Mucosa of rectum (tissue), 2 donors: ENCODE data around the gene TNNI2.
"Not testable (repeated sequence)": the region's sequence is repeated elsewhere in the genome, so short reads cannot be mapped to it uniquely, and the experiment has no call there.

Experiments used
- H3K27ac ChIP-seq, 2 donors: one replicate each; pipeline ENCODE4 v1.7.0; 2013; ENCODE audit warnings: inconsistent platforms in 2 of 2, low read depth in 2 of 2, low read length in 2 of 2
- H3K27me3 ChIP-seq, 2 donors: one replicate each; pipeline ENCODE4 v1.7.0; 2013; ENCODE audit warnings: low read length in 2 of 2; ENCODE audit not compliant: control insufficient read depth in 2 of 2, insufficient read depth in 2 of 2
- H3K36me3 ChIP-seq, 2 donors: one replicate each; pipeline ENCODE4 v1.7.0; 2013; ENCODE audit warnings: low read length in 2 of 2; ENCODE audit not compliant: control insufficient read depth in 2 of 2, insufficient read depth in 2 of 2
- H3K4me1 ChIP-seq, 2 donors: one replicate each; pipeline ENCODE4 v1.7.0; 2013; ENCODE audit warnings: low read length in 2 of 2, mild to moderate bottlenecking in 1 of 2; ENCODE audit not compliant: control insufficient read depth in 2 of 2, insufficient read depth in 2 of 2
- H3K4me3 ChIP-seq, 2 donors: one replicate each; pipeline ENCODE4 v1.7.0; 2013; ENCODE audit warnings: low read length in 2 of 2
- H3K9ac ChIP-seq, 2 donors: one replicate each; pipeline ENCODE4 v1.7.0; 2013; ENCODE audit warnings: low read length in 2 of 2, low read depth in 1 of 2, mild to moderate bottlenecking in 1 of 2
- H3K9me3 ChIP-seq, 2 donors: one replicate each; pipeline ENCODE4 v1.7.0; 2013; ENCODE audit warnings: low read length in 2 of 2; ENCODE audit not compliant: control insufficient read depth in 2 of 2
- donor health status: healthy.
- donor health status: Normal muscosa, but diverticular disease.

TNNI2 gene

DNA sequence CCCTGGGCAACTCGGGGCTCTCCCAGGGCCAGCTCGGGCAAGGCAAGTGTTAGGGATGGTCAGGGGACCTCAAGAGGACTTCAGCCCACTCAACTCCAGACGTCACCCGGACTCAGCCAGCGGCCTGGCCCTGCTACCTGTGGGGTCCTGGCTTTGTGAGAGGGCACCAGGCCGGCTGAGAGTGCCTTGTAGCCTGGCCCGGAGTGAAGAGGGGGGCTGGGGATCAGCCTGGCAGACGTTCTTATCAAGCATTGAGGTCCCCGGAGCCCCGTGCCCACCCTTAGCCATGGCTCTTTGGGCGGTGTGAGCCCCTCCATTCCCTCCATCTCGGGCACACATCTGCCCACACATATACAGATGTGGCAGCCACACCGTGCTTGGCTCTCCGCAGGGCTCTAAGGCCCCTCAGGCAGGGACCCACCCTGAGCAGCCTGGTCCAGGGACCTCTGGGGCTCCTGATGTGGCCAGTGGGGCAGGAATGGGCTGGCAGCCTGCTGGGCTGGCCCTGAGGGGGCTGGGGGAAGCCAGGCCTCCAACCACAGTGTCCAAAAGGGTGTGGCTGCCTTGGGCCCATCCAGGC, 29.4 kb downstream of the TNNI2 start:
- Histone ChIP-seq H3K9me3 (no peaks in the 10 kb centered on the region), H3K27me3 (peaks cover 0 to 5% of the 10 kb centered on the region in 2 donors), H3K4me3 (peak overlapping the region in 1 of 2 donors; percentile 57), H3K36me3 (no peaks in the 10 kb centered on the region), H3K4me1 (peaks cover 18 to 20% of the 10 kb centered on the region in 2 donors), H3K27ac (peak overlapping the region; percentile 57 to 76), H3K9ac (peak overlapping the region in 1 of 2 donors; percentile 30)

DNA sequence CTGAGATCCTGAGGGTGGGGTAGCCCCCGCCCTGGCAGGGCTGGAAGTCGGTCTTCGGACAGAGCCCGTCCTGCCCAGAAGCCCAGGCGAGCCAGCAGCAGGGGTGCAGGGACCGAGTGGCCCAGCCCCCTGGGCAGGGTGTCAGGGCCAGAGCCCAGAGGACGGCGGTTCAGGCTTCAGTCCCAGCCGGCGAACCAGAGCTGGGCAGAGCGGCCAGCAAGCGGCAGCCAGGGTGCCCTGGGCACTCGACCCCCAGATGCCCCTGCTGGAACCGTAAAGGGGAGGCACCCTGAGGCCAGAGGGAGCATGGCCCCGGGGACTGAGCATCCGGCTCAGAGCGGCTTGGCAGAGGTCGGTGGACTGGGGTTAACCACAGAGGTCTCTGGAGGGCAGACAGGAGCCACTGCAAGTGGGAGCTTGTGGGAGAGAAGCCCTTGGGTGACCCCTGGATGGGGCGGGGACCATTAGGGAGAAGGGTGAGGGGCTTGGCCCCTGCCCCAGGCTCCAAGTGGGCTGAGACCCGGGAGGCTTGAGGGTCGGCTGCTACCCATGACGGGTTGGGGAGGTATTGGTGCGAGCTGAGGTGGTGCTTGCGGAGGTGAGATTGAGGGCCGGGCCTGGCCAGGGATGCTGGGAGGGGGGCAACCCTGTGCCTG, 30.0 kb downstream of the TNNI2 start:
- no peaks in the 10 kb centered on the region for H3K36me3 ChIP-seq
- H3K9me3 ChIP-seq = no peaks in the 10 kb centered on the region
- peak overlapping the region; percentile 47 to 57 for H3K4me3 ChIP-seq
- peak overlapping the region in 1 of 2 donors; percentile 19 for H3K9ac ChIP-seq
- peak overlapping the region; percentile 57 to 76 for H3K27ac ChIP-seq
- peaks cover 0 to 5% of the 10 kb centered on the region in 2 donors for H3K27me3 ChIP-seq
- H3K4me1 ChIP-seq = peaks cover 12 to 15% of the 10 kb centered on the region in 2 donors

DNA sequence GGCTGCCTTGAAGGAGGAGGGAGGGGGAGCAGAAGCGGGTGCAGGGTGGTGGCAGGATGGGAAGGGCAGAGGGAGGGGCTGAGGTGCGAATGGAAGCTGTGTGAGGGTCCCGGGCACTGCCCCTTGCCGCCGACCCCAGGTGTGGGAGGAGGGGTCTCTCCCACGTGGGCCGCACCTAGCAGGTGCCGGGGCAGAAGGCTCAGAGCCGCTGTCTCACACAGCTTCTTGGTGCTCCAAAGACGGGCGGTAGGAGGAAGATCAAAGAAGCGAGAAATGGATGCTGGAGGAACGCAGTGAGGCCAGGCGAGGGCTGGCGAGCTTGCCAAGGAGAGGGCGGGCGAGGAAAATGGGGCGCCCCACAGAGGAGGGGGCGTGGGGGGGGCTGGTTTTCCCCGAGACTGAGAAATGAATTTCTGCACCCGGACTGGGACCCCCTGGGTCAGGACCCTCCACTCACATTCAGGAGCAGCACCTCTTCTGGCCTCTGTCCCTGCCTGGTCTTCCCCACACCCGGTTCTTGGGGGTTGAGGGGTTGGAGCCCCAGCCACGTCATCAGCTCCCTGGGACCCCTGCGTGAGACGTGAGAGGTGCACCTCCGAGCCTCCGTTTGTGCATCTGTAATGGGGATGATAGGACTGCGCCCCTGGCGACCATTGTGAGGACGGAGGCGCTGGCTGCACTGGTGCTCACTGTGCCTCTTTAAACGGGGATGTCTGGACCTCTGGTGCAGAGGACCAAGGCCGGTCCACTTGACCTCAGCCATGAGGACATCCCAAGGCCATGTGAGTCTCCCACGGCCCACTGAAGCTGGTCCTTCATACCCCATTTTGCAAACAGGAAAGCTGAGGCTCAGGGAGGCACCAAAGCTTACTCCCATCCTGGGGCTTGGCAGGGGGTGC, 30.9 kb downstream of the TNNI2 start:
- Histone ChIP-seq H3K4me3 (peak overlapping the region; percentile 47 to 57), H3K4me1 (peaks cover 9 to 13% of the 10 kb centered on the region in 2 donors)

DNA sequence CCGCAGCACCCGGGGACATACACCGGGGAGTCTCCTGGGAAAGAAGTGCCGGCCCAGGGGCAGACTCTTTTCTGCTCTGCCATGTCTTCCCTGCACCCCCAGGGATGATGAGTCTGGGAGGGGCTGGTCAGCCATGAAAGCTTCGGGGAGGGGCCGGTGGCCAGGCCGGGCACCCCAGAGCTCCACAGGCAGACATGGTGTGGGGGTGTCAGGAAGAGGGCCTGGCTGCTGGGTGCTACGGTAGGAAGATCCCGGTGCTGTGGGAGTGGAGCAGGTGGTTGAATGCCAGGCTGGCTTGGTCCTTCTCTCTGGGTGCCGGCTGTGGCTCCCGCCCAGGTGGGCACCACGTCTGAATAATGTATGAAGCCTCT, 31.5 kb downstream of the TNNI2 start:
- Histone ChIP-seq H3K27ac (peak overlapping the region; percentile 58 to 76), H3K36me3 (no peaks in the 10 kb centered on the region), H3K9ac (peak overlapping the region in 1 of 2 donors; percentile 51), H3K4me3 (peak overlapping the region; percentile 47 to 57), H3K27me3 (peaks cover 0 to 5% of the 10 kb centered on the region in 2 donors), H3K9me3 (no peaks in the 10 kb centered on the region), H3K4me1 (peaks cover 3 to 13% of the 10 kb centered on the region in 2 donors)

More for the DNA sequence above, 30.9 kb downstream of the TNNI2 start:
- Histone ChIP-seq H3K36me3 (no peaks in the 10 kb centered on the region), H3K9ac (peak overlapping the region; percentile 3 to 19), H3K9me3 (no peaks in the 10 kb centered on the region), H3K27me3 (peaks cover 0 to 5% of the 10 kb centered on the region in 2 donors), H3K27ac (peak overlapping the region; percentile 58 to 76)

DNA sequence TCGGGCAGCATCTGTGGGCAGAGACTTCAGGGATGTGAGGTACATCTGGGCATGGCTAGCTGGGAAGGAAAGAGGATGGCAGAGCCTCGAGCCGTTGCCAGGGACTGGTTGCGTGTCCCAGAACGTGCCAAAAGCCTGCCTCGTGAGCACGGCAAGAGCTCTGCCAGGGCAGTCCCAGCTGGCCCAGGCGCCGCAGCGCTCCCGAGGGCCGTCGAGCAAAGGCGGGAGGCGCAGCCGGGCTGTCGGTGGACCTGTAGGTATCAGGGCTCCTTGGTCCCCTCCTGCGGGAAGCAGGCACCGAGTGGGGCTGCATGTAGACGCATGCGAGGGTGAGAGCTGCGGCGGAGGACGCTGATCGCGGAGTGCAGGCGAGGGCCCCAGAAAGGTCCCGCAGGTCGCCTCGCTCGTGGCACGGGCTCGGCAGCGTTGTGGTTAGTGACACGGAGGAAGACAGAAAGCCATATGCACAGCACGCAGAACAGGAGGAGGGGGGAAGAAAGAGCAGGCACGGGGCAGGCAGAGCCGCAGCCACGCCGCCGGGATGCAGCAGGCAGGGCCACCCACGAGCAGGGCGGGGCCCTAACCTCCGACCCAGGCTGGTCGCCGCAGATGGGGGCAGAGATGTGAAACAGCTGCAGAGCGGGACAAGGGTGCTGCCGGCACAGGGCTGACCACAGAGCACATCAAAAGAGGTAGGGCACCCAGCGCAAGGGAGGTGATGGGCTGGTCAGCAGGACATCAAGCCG, 32.1 kb downstream of the TNNI2 start:
- H3K27me3 ChIP-seq = peaks cover 0 to 5% of the 10 kb centered on the region in 2 donors
- no peaks in the 10 kb centered on the region for H3K36me3 ChIP-seq
- H3K9ac ChIP-seq = peak overlapping the region in 1 of 2 donors; percentile 56
- no peaks in the 10 kb centered on the region for H3K9me3 ChIP-seq
- H3K4me1 ChIP-seq = peaks cover 0 to 13% of the 10 kb centered on the region in 2 donors
- H3K27ac ChIP-seq = peak overlapping the region; percentile 61 to 76
- peak overlapping the region; percentile 47 to 57 for H3K4me3 ChIP-seq

DNA sequence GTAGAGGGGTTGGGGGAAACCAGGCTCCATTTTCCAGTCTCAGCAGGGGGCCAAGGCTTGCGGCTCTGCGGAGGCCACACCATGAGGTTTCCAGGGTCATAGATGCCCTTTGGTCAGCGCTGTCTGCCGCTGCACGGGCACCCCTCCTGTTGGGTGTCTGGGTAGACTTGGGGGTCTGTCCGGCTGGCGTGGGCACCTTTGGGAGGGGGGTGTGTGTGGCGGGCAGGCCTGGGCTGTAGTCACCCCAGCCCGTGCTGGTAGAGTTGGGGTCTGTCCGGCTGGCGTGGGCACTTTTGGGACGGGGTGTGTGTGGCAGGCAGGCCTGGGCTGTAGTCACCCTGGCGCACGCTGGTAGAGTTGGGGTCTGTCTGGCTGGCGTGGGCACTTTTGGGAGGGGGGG, 32.8 kb downstream of the TNNI2 start:
- peaks cover 0 to 5% of the 10 kb centered on the region in 2 donors for H3K27me3 ChIP-seq
- peak overlapping the region in 1 of 2 donors; percentile 56 for H3K9ac ChIP-seq
- H3K9me3 ChIP-seq = no peaks in the 10 kb centered on the region
- H3K27ac ChIP-seq = peak overlapping the region; percentile 61 to 76
- peaks cover 0 to 13% of the 10 kb centered on the region in 2 donors for H3K4me1 ChIP-seq
- H3K36me3 ChIP-seq = no peaks in the 10 kb centered on the region
- peak overlapping the region; percentile 47 to 57 for H3K4me3 ChIP-seq

DNA sequence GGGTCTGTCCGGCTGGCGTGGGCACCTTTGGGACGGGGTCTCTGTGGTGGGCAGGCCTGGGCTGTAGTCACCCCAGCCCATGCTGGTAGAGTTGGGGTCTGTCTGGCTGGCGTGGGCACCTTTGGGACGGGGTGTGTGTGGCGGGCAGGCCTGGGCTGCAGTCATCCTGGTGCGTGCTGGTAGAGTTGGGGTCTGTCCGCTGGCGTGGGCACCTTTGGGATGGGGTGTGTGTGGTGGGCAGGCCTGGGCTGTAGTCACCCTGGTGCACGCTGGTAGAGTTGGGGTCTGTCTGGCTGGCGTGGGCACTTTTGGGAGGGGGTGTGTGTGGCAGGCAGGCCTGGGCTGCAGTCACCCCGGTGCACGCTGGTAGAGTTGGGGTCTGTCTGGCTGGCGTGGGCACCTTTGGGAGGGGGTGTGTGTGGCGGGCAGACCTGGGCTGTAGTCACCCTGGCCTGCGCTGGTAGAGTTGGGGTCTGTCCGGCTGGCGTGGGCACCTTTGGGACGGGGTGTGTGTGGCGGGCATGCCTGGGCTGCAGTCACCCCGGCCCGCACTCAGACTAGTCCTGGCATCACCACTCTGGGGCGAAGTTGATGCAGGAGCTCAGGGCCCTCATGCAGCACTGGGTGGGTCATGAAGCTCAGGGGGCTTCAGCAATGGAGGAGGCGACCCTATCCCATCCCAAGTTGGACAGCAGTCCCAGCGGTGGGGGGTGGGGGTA, 33.6 kb downstream of the TNNI2 start:
- H3K27ac ChIP-seq = peak overlapping the region; percentile 42 to 76
- peak overlapping the region in 1 of 2 donors; percentile 57 for H3K4me3 ChIP-seq
- peaks cover under 1 to 14% of the 10 kb centered on the region in 2 donors for H3K4me1 ChIP-seq
- peak overlapping the region in 1 of 2 donors; percentile 56 for H3K9ac ChIP-seq
- H3K36me3 ChIP-seq = no peaks in the 10 kb centered on the region
- peaks cover 0 to 5% of the 10 kb centered on the region in 2 donors for H3K27me3 ChIP-seq
- no peaks in the 10 kb centered on the region for H3K9me3 ChIP-seq

DNA sequence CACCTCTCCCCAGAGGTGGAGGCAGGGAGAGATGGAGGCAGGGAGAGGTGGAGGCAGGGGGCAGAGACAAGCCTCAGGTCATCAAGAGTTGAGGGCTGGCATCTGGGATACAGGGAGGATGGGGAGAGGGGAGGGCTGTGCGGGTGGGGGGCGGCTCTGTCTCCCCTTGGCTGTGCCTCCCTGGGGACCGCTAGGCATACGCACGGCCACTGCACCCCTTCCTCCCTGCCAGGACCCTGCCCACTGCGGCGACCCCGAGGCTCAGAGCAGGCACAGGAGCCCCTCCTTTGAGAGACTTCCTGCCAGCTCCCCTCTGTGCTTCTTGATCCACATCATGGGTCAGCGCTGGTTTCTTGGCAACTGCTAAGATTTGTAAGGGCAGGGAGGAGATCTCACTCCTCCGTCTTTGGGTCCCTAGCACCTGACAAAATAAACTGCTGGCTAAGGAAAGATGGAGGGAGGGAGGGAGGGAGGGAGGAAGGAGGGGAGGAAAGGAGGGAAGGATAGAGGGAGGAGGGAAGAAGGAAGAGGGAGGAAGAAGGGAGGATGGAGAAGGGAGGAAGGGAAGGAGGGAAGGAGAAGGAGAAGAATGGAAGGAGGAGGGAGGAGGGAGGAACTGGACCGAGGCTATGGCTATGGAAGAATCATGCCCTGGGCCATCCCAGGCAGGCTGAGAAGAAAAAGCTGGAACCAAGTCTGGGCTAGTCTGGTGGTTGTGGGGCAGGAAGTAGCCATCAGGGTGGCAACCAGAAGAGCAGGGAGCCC, 34.4 kb downstream of the TNNI2 start:
- Histone ChIP-seq H3K27me3 (peaks cover 0 to 5% of the 10 kb centered on the region in 2 donors), H3K36me3 (no peaks in the 10 kb centered on the region), H3K9ac (no peak overlapping the region), H3K4me3 (peak overlapping the region in 1 of 2 donors; percentile 57), H3K9me3 (no peaks in the 10 kb centered on the region), H3K4me1 (peaks cover 6 to 15% of the 10 kb centered on the region in 2 donors), H3K27ac (peak overlapping the region; percentile 47 to 76)

DNA sequence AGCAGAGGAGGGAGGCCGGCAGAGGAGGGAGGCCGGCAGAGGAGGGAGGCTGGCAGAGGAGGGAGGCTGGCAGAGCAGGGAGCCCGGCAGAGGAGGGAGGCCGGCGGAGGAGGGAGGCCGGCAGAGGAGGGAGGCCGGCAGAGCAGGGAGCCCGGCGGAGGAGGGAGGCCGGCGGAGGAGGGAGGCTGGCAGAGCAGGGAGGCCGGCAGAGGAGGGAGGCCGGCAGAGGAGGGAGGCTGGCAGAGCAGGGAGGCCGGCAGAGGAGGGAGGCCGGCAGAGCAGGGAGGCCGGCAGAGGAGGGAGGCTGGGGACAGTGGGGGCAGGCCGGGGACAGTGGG, 35.0 kb downstream of the TNNI2 start:
- H3K27ac ChIP-seq = peak overlapping the region; percentile 47 to 56
- H3K9ac ChIP-seq, H3K4me3 ChIP-seq, H3K27me3 ChIP-seq, H3K36me3 ChIP-seq, H3K9me3 ChIP-seq: not testable (repeated sequence)
- H3K4me1 ChIP-seq = peaks cover 6 to 14% of the 10 kb centered on the region in 2 donors
